ENCODE results near the gene CTIF. TPM values are rescaled to one million over a fixed set of nuclear protein-coding genes. Genes with fewer than 3 reads are reported as not detected.
A peak's percentile ranks its signal among the peaks of the same experiment; 100 is the strongest.

The CTIF gene
- polyA plus RNA-seq (2013, experiment 1 of 2) = 39.3 TPM
- 37.2 TPM for polyA plus RNA-seq (2013, experiment 2 of 2)

DNA sequence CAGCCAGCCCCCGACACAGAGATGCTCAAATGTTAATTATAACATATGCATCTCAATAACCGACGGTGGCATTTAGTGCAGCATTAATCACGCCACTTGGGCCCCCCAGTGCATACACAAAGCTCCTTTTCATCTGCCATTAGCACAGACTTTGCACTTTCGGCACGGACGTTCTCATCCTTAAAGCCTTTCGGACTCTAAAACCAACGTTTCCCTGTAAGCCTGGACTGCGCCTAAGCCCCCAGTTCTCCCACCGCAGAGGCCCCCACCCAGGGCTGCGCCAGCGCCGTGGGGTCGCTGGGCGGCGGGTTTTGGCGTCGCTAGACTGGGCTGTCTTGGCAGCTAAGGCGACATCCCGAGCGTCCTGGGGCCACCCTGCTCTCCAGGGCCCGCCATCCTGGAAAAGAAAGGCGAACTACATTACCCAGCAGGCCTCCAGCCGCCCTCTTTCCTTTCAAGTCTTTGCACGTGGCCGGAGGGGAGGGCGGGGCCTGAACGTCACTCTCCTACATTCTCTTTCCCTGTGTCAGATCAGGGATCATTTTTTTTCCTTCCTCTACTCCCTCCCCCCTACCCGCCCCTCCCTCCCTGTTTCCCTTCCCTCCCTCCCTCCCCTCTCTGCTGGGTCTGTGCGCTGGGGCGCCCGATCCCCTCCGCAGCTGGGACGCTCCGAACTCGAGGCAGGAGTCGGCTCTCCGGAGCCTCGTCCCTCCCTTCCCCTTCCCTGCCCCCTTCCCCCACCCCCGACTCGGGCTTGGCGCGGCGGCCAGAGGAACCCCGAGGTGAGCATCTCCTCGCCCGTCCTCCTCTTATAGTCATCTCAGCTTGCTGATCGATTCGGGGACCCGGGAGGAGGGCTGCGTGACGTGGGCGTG is at the start of gene CTIF:
TSS of gene CTIF (plus strand) at position 501 of the 875 bp plus-strand sequence. CDS start 80,535 bp downstream, outside the sequence.
- Histone ChIP-seq H3K23ac (ENCODE audit: low read length in 2 of 2) (peak within 1 kb of the TSS in 1 of 2 experiments; percentile 84), H3K14ac (ENCODE audit: low read length in 2 of 2) (peak within 1 kb of the TSS in 1 of 2 experiments; percentile 89), H2BK15ac (ENCODE audit: low read depth, poor library complexity, severe bottlenecking) (peak within 1 kb of the TSS; percentile 95), H3K36me3 (ENCODE audit: control insufficient read depth in 1 of 2, insufficient read depth in 2 of 2, low read depth in 1 of 2, low read length in 2 of 2) (no peaks in the 10 kb centered on the region), H3K9me3 (ENCODE audit: control insufficient read depth, low read length) (no peaks in the 10 kb centered on the region), H3K79me1 (replicated peaks; ENCODE audit: low read length, poor library complexity, severe bottlenecking) (no peaks in the 10 kb centered on the region), H3K4me1 (ENCODE audit: control insufficient read depth, insufficient read depth, low read depth, low read length) (peaks cover 21% of the 10 kb centered on the region), H3K27me3 (ENCODE audit: control insufficient read depth in 1 of 2, insufficient read depth in 1 of 2, low read length in 2 of 2) (no peaks in the 10 kb centered on the region), H4K91ac (ENCODE audit: low read length) (peak within 1 kb of the TSS; percentile 93), H3K4ac (ENCODE audit: low read depth in 1 of 2, low read length in 2 of 2) (peak within 1 kb of the TSS; percentile 77 to 91), H3K4me3 (ENCODE audit: insufficient read depth in 1 of 2, low read depth in 1 of 2, low read length in 2 of 2) (peak within 1 kb of the TSS; percentile 83 to 89), H3K27ac (ENCODE audit: low read length, poor library complexity, severe bottlenecking) (peak within 1 kb of the TSS; percentile 83), H3K4me2 (ENCODE audit: low read length, poor library complexity, severe bottlenecking) (peak within 1 kb of the TSS; percentile 85), H2BK12ac (ENCODE audit: low read length in 2 of 2) (peak within 1 kb of the TSS in 1 of 2 experiments; percentile 79), H3K18ac (ENCODE audit: low read depth in 1 of 2, low read length in 2 of 2) (peak within 1 kb of the TSS; percentile 89 to 96), H2BK5ac (ENCODE audit: low read depth, low read length, poor library complexity, severe bottlenecking) (peak within 1 kb of the TSS; percentile 89), H2BK120ac (ENCODE audit: low read depth, low read length) (peak within 1 kb of the TSS; percentile 66), H4K8ac (ENCODE audit: low read length) (peak within 1 kb of the TSS; percentile 98), H2AK5ac (ENCODE audit: low read length, severe bottlenecking) (no peak within 1 kb of the TSS), H2AFZ (ENCODE audit: low read depth, low read length) (peak within 1 kb of the TSS; percentile 64), H3K9ac (ENCODE audit: low read length) (peak within 1 kb of the TSS; percentile 92)
- peak; percentile 98 for DNase-seq
- WGBS = 3% methylated on average over 49 of the region's 54 CpGs

DNA sequence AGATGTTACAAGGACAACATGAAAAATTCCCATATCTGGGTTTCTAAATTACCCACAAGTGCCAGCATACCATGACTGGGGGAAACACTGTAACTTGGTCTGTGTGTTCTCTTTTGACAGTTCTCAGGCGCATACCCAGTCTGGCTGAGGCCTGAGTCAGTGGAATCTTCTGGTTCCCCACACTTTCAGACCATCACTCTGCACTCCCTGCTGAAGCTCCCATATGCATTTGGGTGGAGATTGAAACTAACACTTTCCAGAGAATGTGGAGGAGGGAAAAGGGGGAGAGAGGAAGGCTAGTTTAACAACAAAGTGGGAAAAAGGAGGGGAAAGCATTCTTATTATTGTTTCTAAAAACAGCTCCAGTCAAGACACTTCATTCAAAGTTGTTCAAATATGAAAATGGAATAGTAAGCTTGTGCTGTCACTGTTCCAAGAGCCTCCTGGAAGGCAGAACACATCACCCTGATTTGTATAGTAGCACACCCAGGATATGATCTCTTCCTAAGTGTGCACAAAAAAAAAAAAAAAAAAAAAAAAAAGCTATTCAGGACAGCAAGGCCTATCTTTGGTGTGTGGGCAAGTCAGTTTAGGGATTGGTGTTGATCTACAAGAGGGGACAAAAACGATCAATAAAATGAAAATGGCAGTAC is 48.1 kb upstream of the CTIF start:
- Histone ChIP-seq H4K91ac (ENCODE audit: low read length) (no peak overlapping the region), H2BK5ac (ENCODE audit: low read depth, low read length, poor library complexity, severe bottlenecking) (no peak overlapping the region), H3K79me1 (replicated peaks; ENCODE audit: low read length, poor library complexity, severe bottlenecking) (no peaks in the 10 kb centered on the region), H3K9ac (ENCODE audit: low read length) (no peak overlapping the region), H3K27me3 (ENCODE audit: control insufficient read depth in 1 of 2, insufficient read depth in 1 of 2, low read length in 2 of 2) (no peaks in the 10 kb centered on the region), H3K4me3 (ENCODE audit: insufficient read depth in 1 of 2, low read depth in 1 of 2, low read length in 2 of 2) (no peak overlapping the region), H3K9me3 (ENCODE audit: control insufficient read depth, low read length) (no peaks in the 10 kb centered on the region), H4K8ac (ENCODE audit: low read length) (no peak overlapping the region), H2BK12ac (ENCODE audit: low read length in 2 of 2) (no peak overlapping the region), H2AK5ac (ENCODE audit: low read length, severe bottlenecking) (peak overlapping the region; percentile 33), H3K23ac (ENCODE audit: low read length in 2 of 2) (no peak overlapping the region), H3K27ac (ENCODE audit: low read length, poor library complexity, severe bottlenecking) (no peak overlapping the region), H3K4me1 (ENCODE audit: control insufficient read depth, insufficient read depth, low read depth, low read length) (peaks cover 7% of the 10 kb centered on the region), H3K36me3 (ENCODE audit: control insufficient read depth in 1 of 2, insufficient read depth in 2 of 2, low read depth in 1 of 2, low read length in 2 of 2) (no peaks in the 10 kb centered on the region), H3K14ac (ENCODE audit: low read length in 2 of 2) (no peak overlapping the region), H2BK120ac (ENCODE audit: low read depth, low read length) (no peak overlapping the region), H2BK15ac (ENCODE audit: low read depth, poor library complexity, severe bottlenecking) (no peak overlapping the region), H3K18ac (ENCODE audit: low read depth in 1 of 2, low read length in 2 of 2) (no peak overlapping the region), H3K4ac (ENCODE audit: low read depth in 1 of 2, low read length in 2 of 2) (no peak overlapping the region), H3K4me2 (ENCODE audit: low read length, poor library complexity, severe bottlenecking) (no peak overlapping the region), H2AFZ (ENCODE audit: low read depth, low read length) (no peak overlapping the region)
- WGBS = 76% methylated on average over 1 of the region's 2 CpGs
- DNase-seq = peak; percentile 43

DNA sequence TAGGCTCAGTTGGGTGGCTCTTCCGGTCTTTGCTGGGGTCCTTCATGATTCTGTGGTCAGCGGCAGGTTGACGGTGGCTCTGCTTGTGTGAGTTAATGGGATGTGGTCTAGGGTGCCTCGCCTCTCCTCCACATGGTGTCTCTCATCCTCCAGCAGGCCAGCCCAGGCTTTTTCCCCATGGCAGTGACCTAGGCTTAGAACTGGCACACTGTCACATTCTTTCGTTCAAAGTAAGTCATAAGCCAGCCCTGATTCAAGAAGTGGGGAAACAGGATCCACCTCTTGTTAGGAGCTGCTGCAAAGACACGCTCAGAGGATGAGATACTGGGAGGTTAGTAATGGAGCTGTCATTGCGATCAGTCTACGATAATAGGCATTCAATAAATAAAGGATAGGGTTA is 46.0 kb upstream of the CTIF start:
- Histone ChIP-seq H2AK5ac (ENCODE audit: low read length, severe bottlenecking) (peak overlapping the region; percentile 27), H2BK12ac (ENCODE audit: low read length in 2 of 2) (no peak overlapping the region), H3K4ac (ENCODE audit: low read depth in 1 of 2, low read length in 2 of 2) (no peak overlapping the region), H2AFZ (ENCODE audit: low read depth, low read length) (no peak overlapping the region), H3K36me3 (ENCODE audit: control insufficient read depth in 1 of 2, insufficient read depth in 2 of 2, low read depth in 1 of 2, low read length in 2 of 2) (no peaks in the 10 kb centered on the region), H3K9ac (ENCODE audit: low read length) (no peak overlapping the region), H4K8ac (ENCODE audit: low read length) (no peak overlapping the region), H2BK120ac (ENCODE audit: low read depth, low read length) (no peak overlapping the region), H2BK5ac (ENCODE audit: low read depth, low read length, poor library complexity, severe bottlenecking) (no peak overlapping the region), H3K18ac (ENCODE audit: low read depth in 1 of 2, low read length in 2 of 2) (no peak overlapping the region), H3K23ac (ENCODE audit: low read length in 2 of 2) (no peak overlapping the region), H3K9me3 (ENCODE audit: control insufficient read depth, low read length) (no peaks in the 10 kb centered on the region), H3K27ac (ENCODE audit: low read length, poor library complexity, severe bottlenecking) (no peak overlapping the region), H3K4me2 (ENCODE audit: low read length, poor library complexity, severe bottlenecking) (no peak overlapping the region), H4K91ac (ENCODE audit: low read length) (no peak overlapping the region), H2BK15ac (ENCODE audit: low read depth, poor library complexity, severe bottlenecking) (no peak overlapping the region), H3K4me3 (ENCODE audit: insufficient read depth in 1 of 2, low read depth in 1 of 2, low read length in 2 of 2) (no peak overlapping the region), H3K27me3 (ENCODE audit: control insufficient read depth in 1 of 2, insufficient read depth in 1 of 2, low read length in 2 of 2) (no peaks in the 10 kb centered on the region), H3K4me1 (ENCODE audit: control insufficient read depth, insufficient read depth, low read depth, low read length) (peaks cover 6% of the 10 kb centered on the region), H3K14ac (ENCODE audit: low read length in 2 of 2) (no peak overlapping the region), H3K79me1 (replicated peaks; ENCODE audit: low read length, poor library complexity, severe bottlenecking) (no peaks in the 10 kb centered on the region)
- no peak for DNase-seq
- 93% methylated on average over 2 of the region's 8 CpGs for WGBS

All from mesenchymal stem cell (in vitro differentiated cells and primary cell).